ENCODE results near the gene DDA1.

DNA sequence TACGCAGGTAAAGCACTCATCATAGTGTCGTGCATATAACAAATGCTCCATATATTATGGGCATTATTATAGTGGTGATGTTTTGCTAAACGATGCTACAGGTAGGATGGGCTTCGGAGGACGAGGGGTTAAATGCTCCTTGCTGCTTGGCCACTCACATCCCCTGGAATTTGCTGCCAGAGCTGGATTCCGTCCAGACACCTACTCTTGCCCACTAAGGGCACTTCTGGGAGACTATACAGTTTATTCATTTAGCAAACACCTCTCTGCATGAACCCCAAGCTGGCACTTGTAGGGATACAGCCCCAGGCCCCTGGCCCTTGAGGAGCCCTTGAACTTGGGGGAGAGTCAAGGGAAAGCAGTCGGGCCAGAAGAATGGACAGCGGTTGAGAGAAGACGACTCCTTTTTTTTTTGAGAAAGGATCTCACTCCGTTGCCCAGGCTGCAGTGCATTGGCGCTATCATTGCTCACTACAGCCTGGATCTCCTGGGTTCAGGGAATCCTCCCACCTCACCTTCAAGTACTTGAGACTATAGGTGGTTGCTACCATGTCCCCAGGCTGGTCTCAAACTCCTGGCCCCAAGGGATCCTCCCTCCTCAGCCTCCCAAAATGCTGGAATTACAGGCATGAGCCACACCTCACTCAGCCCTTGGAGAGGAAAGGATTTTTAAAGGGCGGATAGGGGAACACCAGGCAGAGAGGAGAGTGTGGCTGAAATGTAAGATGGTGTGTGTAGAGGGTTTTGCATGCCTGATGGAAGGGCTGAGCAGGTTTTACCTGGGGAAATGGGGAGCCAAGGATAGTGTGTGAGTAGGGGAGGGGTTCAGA lies 4.8 kb upstream of the DDA1 start:
- no peak for TF ChIP-seq POLR2A (IDR thresholded peaks at IDR 0.05)
- TF ChIP-seq, protein P1, sequence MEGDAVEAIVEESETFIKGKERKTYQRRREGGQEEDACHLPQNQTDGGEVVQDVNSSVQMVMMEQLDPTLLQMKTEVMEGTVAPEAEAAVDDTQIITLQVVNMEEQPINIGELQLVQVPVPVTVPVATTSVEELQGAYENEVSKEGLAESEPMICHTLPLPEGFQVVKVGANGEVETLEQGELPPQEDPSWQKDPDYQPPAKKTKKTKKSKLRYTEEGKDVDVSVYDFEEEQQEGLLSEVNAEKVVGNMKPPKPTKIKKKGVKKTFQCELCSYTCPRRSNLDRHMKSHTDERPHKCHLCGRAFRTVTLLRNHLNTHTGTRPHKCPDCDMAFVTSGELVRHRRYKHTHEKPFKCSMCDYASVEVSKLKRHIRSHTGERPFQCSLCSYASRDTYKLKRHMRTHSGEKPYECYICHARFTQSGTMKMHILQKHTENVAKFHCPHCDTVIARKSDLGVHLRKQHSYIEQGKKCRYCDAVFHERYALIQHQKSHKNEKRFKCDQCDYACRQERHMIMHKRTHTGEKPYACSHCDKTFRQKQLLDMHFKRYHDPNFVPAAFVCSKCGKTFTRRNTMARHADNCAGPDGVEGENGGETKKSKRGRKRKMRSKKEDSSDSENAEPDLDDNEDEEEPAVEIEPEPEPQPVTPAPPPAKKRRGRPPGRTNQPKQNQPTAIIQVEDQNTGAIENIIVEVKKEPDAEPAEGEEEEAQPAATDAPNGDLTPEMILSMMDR (IDR thresholded peaks at IDR 0.05) = no peak
- TF ChIP-seq EP300 (IDR thresholded peaks at IDR 0.05; ENCODE audit: low read depth) = no peak
- TF ChIP-seq POLR2AphosphoS5 (IDR thresholded peaks at IDR 0.05) = no peak

Data from transverse colon (tissue), 4 donors.